ENCODE data around the gene UNC13D. TPM values are rescaled to one million over a fixed set of nuclear protein-coding genes. Genes with fewer than 3 reads are reported as not detected.
"Not testable (repeated sequence)": the region's sequence is repeated elsewhere in the genome, so short reads cannot be mapped to it uniquely, and the experiment has no call there.

UNC13D gene
- total RNA-seq, 4 donors from 2014 or later, result 3.0 to 48.3 (median 16.2) TPM

GRCh38 chr17:75891605-75892555 is 47.7 kb upstream of the UNC13D start:
- 83% methylated on average over 31 of the region's 32 CpGs; no CpG with 5 or more reads in 1 of the 2 donors for WGBS, 2 donors (ENCODE audit: low coverage in 1 of 2)
- no peak overlapping the region for H3K27ac ChIP-seq
- no peak overlapping the region for H3K4me3 ChIP-seq
- H3K36me3 ChIP-seq, result no peaks in the 10 kb centered on the region
- TF ChIP-seq POLR2AphosphoS5 (IDR thresholded peaks at IDR 0.05) (no peak), POLR2A (IDR thresholded peaks at IDR 0.05) (no peak), CTCF (IDR thresholded peaks at IDR 0.05) (no peak), EP300 (IDR thresholded peaks at IDR 0.05; ENCODE audit: low read depth) (no peak)
- in situ Hi-C loops (cut with MboI; ENCODE audit: low pct_ligation_motif_present in 1 of 4, low pct_unique_long_range_greater_than_20kb in 1 of 4, low sequenced_read_pairs in 3 of 4) (loop anchor here in 1 of 4 donors (25.0 kb wide), 1 partner anchor 130 kb away; the partner anchor contains the start of gene GALK1), intact Hi-C loops (cut with DNase I; ENCODE audit: low total_unique reads) (no loop called here)
- no peaks in the 10 kb centered on the region for H3K9me3 ChIP-seq
- no peak for DNase-seq
- H3K27me3 ChIP-seq, result no peaks in the 10 kb centered on the region
- peaks cover 14 to 20% (median 18%) of the 10 kb centered on the region in 4 donors for H3K4me1 ChIP-seq

GRCh38 chr17:75891022-75891604 is 46.9 kb upstream of the UNC13D start:
- H3K4me3 ChIP-seq, result no peak overlapping the region
- H3K4me1 ChIP-seq, result peaks cover 14 to 19% (median 17%) of the 10 kb centered on the region in 4 donors
- DNase-seq, result no peak
- no peak for TF ChIP-seq POLR2A (IDR thresholded peaks at IDR 0.05)
- TF ChIP-seq POLR2AphosphoS5 (IDR thresholded peaks at IDR 0.05), result no peak
- TF ChIP-seq EP300 (IDR thresholded peaks at IDR 0.05; ENCODE audit: low read depth), result no peak
- no peak for TF ChIP-seq CTCF (IDR thresholded peaks at IDR 0.05)
- no peak overlapping the region for H3K27ac ChIP-seq
- WGBS, 2 donors (ENCODE audit: low coverage in 1 of 2), result 91% methylated on average over 23 of the region's 31 CpGs; no CpG with 5 or more reads in 1 of the 2 donors
- intact Hi-C loops (cut with DNase I; ENCODE audit: low total_unique reads) (no loop called here), in situ Hi-C loops (cut with MboI; ENCODE audit: low pct_ligation_motif_present in 1 of 4, low pct_unique_long_range_greater_than_20kb in 1 of 4, low sequenced_read_pairs in 3 of 4) (loop anchor here in 1 of 4 donors (25.0 kb wide), 1 partner anchor 129 kb away; the partner anchor contains the start of gene GALK1)
- H3K36me3 ChIP-seq, result no peaks in the 10 kb centered on the region
- no peaks in the 10 kb centered on the region for H3K27me3 ChIP-seq
- no peaks in the 10 kb centered on the region for H3K9me3 ChIP-seq

DNA sequence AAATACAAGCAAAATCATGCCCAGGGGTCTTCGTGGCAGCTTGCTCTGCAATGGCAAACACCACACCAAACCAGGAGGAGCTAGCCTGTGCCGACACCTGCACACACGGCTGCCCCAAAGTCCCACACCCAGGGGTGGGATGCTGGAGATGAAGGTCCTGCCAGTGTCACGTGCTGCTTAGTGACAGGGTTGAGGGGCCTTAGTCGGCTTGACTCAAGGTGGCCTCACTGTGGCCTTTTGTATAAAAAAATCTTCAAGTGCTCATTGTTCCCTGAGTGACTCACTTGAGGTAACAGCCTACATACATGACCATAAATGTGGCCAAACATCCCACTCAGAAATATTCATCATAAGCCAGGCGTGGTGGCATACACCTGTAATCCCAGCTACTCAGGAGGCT is 45.2 kb upstream of the UNC13D start:
- H3K9me3 ChIP-seq, result no peaks in the 10 kb centered on the region
- in situ Hi-C loops (cut with MboI; ENCODE audit: low pct_ligation_motif_present in 1 of 4, low pct_unique_long_range_greater_than_20kb in 1 of 4, low sequenced_read_pairs in 3 of 4) (loop anchor here in 1 of 4 donors (25.0 kb wide), 1 partner anchor 127 kb away; the partner anchor contains the start of gene GALK1), intact Hi-C loops (cut with DNase I; ENCODE audit: low total_unique reads) (no loop called here)
- no peak overlapping the region for H3K4me3 ChIP-seq
- H3K27ac ChIP-seq, result no peak overlapping the region
- no peak for DNase-seq
- H3K27me3 ChIP-seq, result no peaks in the 10 kb centered on the region
- TF ChIP-seq CTCF (IDR thresholded peaks at IDR 0.05) (no peak), POLR2A (IDR thresholded peaks at IDR 0.05) (no peak), EP300 (IDR thresholded peaks at IDR 0.05; ENCODE audit: low read depth) (no peak), POLR2AphosphoS5 (IDR thresholded peaks at IDR 0.05) (no peak)
- H3K36me3 ChIP-seq, result no peaks in the 10 kb centered on the region
- 74 to 100% methylated on average over 1 to 6 of the region's 6 CpGs for WGBS, 2 donors (ENCODE audit: low coverage in 1 of 2)
- peaks cover under 1 to 5% (median 3%) of the 10 kb centered on the region in 4 donors for H3K4me1 ChIP-seq

DNA sequence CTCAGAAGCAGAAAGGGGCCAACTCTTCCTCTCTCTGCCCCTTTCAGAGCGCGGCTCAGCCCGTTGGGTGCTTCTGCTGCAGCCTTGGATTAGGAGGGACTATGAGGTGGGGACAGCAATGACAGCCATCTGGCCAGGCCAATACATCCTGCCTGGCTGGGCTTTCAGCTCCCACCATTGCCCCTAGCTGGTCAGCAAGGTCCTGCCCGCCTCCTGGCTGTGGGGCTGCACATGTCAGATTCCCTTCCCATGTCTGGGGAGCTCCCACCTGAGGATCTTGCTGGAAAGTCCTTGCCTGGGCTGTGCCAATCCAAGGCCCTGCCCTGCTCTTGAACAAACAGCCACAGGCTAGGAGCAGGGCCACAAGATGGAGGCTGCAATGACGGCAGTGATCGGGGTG is 44.3 kb upstream of the UNC13D start:
- no peak for DNase-seq
- TF ChIP-seq POLR2AphosphoS5 (IDR thresholded peaks at IDR 0.05), result no peak
- no peak for TF ChIP-seq EP300 (IDR thresholded peaks at IDR 0.05; ENCODE audit: low read depth)
- no peak for TF ChIP-seq POLR2A (IDR thresholded peaks at IDR 0.05)
- WGBS, 2 donors (ENCODE audit: low coverage in 1 of 2), result 78 to 92% methylated on average over 4 to 5 of the region's 6 CpGs

GRCh38 chr17:75885860-75886259 is 41.7 kb upstream of the UNC13D start:
- intact Hi-C loops (cut with DNase I; ENCODE audit: low total_unique reads); H3K27ac ChIP-seq; H3K4me3 ChIP-seq; H3K36me3 ChIP-seq; DNase-seq; H3K27me3 ChIP-seq; H3K9me3 ChIP-seq; H3K4me1 ChIP-seq: not testable (repeated sequence)
- 76 to 93% methylated on average over 3 to 9 of the region's 9 CpGs for WGBS, 2 donors (ENCODE audit: low coverage in 1 of 2)
- in situ Hi-C loops (cut with MboI; ENCODE audit: low pct_ligation_motif_present in 1 of 4, low pct_unique_long_range_greater_than_20kb in 1 of 4, low sequenced_read_pairs in 3 of 4), result loop anchor here in 1 of 4 donors (25.0 kb wide), 1 partner anchor 124 kb away; the partner anchor contains the start of gene GALK1

More for the DNA sequence above, 44.3 kb upstream of the UNC13D start:
- Histone ChIP-seq H3K4me3 (no peak overlapping the region), H3K27me3 (no peaks in the 10 kb centered on the region), H3K27ac (no peak overlapping the region), H3K9me3 (no peaks in the 10 kb centered on the region), H3K36me3 (no peaks in the 10 kb centered on the region), H3K4me1 (no peaks in the 10 kb centered on the region)
- in situ Hi-C loops (cut with MboI; ENCODE audit: low pct_ligation_motif_present in 1 of 4, low pct_unique_long_range_greater_than_20kb in 1 of 4, low sequenced_read_pairs in 3 of 4) (loop anchor here in 1 of 4 donors (25.0 kb wide), 1 partner anchor 126 kb away; the partner anchor contains the start of gene GALK1), intact Hi-C loops (cut with DNase I; ENCODE audit: low total_unique reads) (no loop called here)

Data from transverse colon (tissue), 4 donors.